Lower leg skin (tissue), 3 donors: ENCODE measurements around the gene COX15.

Experiments used
- POLR2A ChIP-seq, 2 donors: fragments of 450-650 bp; IDR thresholded peaks; one replicate each; pipeline ENCODE4 v1.6.1; 2016 to 2017; ENCODE audit warnings: antibody characterized with exemption in 2 of 2, mild to moderate bottlenecking in 1 of 2, moderate library complexity in 1 of 2
- TF ChIP-seq, protein P1 (sequence below), 3 donors: fragments of 450-650 bp; IDR thresholded peaks; one replicate each; pipeline ENCODE4 v1.5.1; 2016; ENCODE audit warnings: antibody characterized with exemption in 3 of 3, mild to moderate bottlenecking in 3 of 3, moderate library complexity in 2 of 3

DNA sequence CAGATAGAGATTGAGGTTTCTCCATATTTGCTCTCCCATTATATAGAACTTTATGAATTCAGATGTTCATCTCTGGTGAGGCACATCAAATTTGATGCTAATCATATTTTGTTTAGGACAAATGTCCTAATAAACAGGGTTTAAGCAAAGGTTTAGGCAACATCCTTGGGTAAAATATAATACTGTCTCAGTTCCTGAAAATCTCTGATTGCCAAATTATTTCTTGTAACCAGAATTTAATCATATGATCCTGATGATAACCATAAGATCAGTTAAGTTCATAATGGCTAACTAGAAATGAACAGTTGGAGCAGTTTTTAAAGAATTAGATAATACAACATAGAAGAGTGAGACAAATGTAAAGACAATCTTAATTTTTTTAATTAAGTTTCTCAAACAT is 18.7 kb upstream of the COX15 start:
- TF ChIP-seq, protein P1, sequence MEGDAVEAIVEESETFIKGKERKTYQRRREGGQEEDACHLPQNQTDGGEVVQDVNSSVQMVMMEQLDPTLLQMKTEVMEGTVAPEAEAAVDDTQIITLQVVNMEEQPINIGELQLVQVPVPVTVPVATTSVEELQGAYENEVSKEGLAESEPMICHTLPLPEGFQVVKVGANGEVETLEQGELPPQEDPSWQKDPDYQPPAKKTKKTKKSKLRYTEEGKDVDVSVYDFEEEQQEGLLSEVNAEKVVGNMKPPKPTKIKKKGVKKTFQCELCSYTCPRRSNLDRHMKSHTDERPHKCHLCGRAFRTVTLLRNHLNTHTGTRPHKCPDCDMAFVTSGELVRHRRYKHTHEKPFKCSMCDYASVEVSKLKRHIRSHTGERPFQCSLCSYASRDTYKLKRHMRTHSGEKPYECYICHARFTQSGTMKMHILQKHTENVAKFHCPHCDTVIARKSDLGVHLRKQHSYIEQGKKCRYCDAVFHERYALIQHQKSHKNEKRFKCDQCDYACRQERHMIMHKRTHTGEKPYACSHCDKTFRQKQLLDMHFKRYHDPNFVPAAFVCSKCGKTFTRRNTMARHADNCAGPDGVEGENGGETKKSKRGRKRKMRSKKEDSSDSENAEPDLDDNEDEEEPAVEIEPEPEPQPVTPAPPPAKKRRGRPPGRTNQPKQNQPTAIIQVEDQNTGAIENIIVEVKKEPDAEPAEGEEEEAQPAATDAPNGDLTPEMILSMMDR (IDR thresholded peaks at IDR 0.05) = no peak
- TF ChIP-seq POLR2A (IDR thresholded peaks at IDR 0.05) = no peak
